ENCODE results near the gene SAP130.

- TF ChIP-seq EP300 (IDR thresholded peaks at IDR 0.05) (no peak), CTCF (IDR thresholded peaks at IDR 0.05) (no peak)
These were observed 42.1 kb downstream of the SAP130 start for GRCh38 chr2:127985735-127986134.
